OCI-LY7 (cell line): ENCODE data around the gene GGTA1. TPM values are rescaled to one million over a fixed set of nuclear protein-coding genes. Genes with fewer than 3 reads are reported as not detected.

Experiments
- BruUV-seq: library from RNA; stranded (reverse); fragments of 400-500 nt; replicated peaks from 2 replicates; lab custom pipeline; 2021; lab: Mats Ljungman, UMichigan
- CTCF ChIA-PET: fragments of 300-600 bp; sonication (Branson Sonifier 250); formaldehyde crosslinking; loops from one replicate; lab custom pipeline; 2022; ENCODE audit warnings: antibody characterized with exemption; ENCODE audit not compliant: unreplicated experiment; lab: Charles Lee
- POLR2A ChIA-PET: fragments of 300-600 bp; sonication (Branson Sonifier 250); formaldehyde crosslinking; loops from one replicate; lab custom pipeline; 2022; ENCODE audit warnings: antibody characterized with exemption; lab: Charles Lee
- DNase-seq: peaks from one replicate; pipeline ENCODE4 v3.0.0-alpha.2; 2015; ENCODE audit warnings: low spot score
- H2AFZ ChIP-seq: fragments of 200-600 bp; sonication (generic), shearing (Covaris generic); 2 replicates; pipeline ENCODE4 v1.6.1; 2014; ENCODE audit warnings: mild to moderate bottlenecking, antibody characterized with exemption, low read length, moderate library complexity
- H3K27ac ChIP-seq: fragments of 200-600 bp; sonication (generic); 2 replicates; pipeline ENCODE4 v1.5.1; 2014; ENCODE audit warnings: mixed run types, low read depth, mild to moderate bottlenecking, moderate library complexity, low read length, inconsistent platforms; ENCODE audit not compliant: poor library complexity, severe bottlenecking
- H3K36me3 ChIP-seq: fragments of 200-600 bp; sonication (generic); 2 replicates; pipeline ENCODE4 v1.6.1; 2014; ENCODE audit warnings: mild to moderate bottlenecking, antibody characterized with exemption, low read length, moderate library complexity, mixed read lengths; ENCODE audit not compliant: insufficient read depth
- H3K4me1 ChIP-seq: fragments of 200-600 bp; sonication (generic); 2 replicates; pipeline ENCODE4 v1.5.1; 2014; ENCODE audit warnings: mild to moderate bottlenecking, low read length; ENCODE audit not compliant: insufficient read depth, poor library complexity, severe bottlenecking
- H3K4me2 ChIP-seq: fragments of 200-600 bp; sonication (generic); 2 replicates; pipeline ENCODE4 v1.6.1; 2014; ENCODE audit warnings: mild to moderate bottlenecking, low read length
- H3K4me3 ChIP-seq: fragments of 200-600 bp; sonication (generic); 2 replicates; pipeline ENCODE4 v1.5.1; 2014; ENCODE audit warnings: mild to moderate bottlenecking, low read depth, low read length; ENCODE audit not compliant: poor library complexity, severe bottlenecking
- H3K79me2 ChIP-seq: fragments of 200-600 bp; sonication (generic); 2 replicates; pipeline ENCODE4 v1.6.1; 2016; ENCODE audit warnings: low read depth, mild to moderate bottlenecking, low read length, moderate library complexity, mixed read lengths; ENCODE audit not compliant: insufficient read depth
- H3K9me2 ChIP-seq: fragments of 200-600 bp; sonication (generic); 2 replicates; pipeline ENCODE4 v1.6.1; 2016; ENCODE audit warnings: mild to moderate bottlenecking, low read length, mixed read lengths; ENCODE audit not compliant: insufficient read depth
- H3K9me3 ChIP-seq: fragments of 200-600 bp; sonication (generic); 2 replicates; pipeline ENCODE4 v1.6.1; 2014; ENCODE audit warnings: mild to moderate bottlenecking, mixed run types, low read length, mixed read lengths
- H4K20me1 ChIP-seq: fragments of 200-600 bp; sonication (generic); 2 replicates; pipeline ENCODE4 v1.6.1; 2014; ENCODE audit warnings: mild to moderate bottlenecking, antibody characterized with exemption, low read length, moderate library complexity, mixed read lengths; ENCODE audit not compliant: insufficient read depth
- EZH2phosphoT487 ChIP-seq: fragments of 200-600 bp; sonication (generic); IDR thresholded peaks from 2 replicates; pipeline ENCODE4 v1.6.1; 2018; ENCODE audit warnings: low read depth, borderline replicate concordance, mild to moderate bottlenecking, mixed run types, antibody characterized with exemption, low read length, moderate library complexity, mixed read lengths
- intact Hi-C: fragments of 100-400 bp; cut with micrococcal nuclease; formaldehyde crosslinking; loops from one replicate; pipeline ENCODE4 v1.10.0; 2022; ENCODE audit not compliant: unreplicated experiment
- total RNA-seq, 2 experiments: library from RNA; depleted of rRNA in 1 of 2; stranded (reverse); fragments of >200 nt in 1 of 2; shearing (Covaris generic) in 1 of 2; gene quantifications; 2 replicates each; pipeline ENCODE4 v1.2.3, GENCODE V29; 2014 to 2022
- TF ChIP-seq, protein P1 (sequence below): fragments of 200-600 bp; sonication (generic); conservative IDR thresholded peaks from 2 replicates; pipeline ENCODE4 v1.5.1; 2014; ENCODE audit warnings: mild to moderate bottlenecking, antibody characterized with exemption, low read length, moderate library complexity, mixed read lengths

GGTA1 gene
- total RNA-seq, 2 experiments from 2014 or later = not detected

DNA sequence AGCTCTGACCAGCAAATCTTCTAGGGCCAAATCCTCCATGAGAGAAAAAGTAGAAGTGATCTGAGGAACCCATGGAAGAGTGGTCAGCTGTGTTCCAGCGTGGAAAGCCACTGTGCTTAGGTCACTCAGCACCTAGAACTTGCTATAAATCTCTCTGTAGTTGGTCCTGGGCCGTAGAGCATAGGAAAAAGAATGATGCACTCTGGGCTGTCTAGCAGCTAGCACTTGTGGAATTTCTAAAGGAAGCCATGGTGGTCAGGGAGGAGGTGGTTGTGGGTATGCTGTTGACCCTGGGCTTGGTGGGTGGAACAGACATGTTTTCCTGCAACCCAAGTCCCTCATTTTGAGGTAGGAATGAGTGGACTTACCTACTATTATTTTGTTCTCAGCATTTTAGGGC is 48.1 kb downstream of the GGTA1 start:
- Histone ChIP-seq H3K36me3 (no peaks in the 10 kb centered on the region), H3K4me2 (no peak overlapping the region), H3K4me1 (no peaks in the 10 kb centered on the region), H3K27ac (no peak overlapping the region), H3K4me3 (no peak overlapping the region), H3K9me3 (no peaks in the 10 kb centered on the region), H4K20me1 (no peaks in the 10 kb centered on the region), H3K79me2 (no peaks in the 10 kb centered on the region), H3K9me2 (no peaks in the 10 kb centered on the region), H2AFZ (no peak overlapping the region)
- intact Hi-C loops = no loop called here
- CTCF ChIA-PET = no interaction called here
- BruUV-seq = no TSS peak
- no peak for DNase-seq
- POLR2A ChIA-PET = interaction anchor here (0.6 kb wide), 2 partner anchors 63 to 1388 kb away, joined by 3 to 4 read pairs; no protein-coding TSS in a partner anchor
- no peak for TF ChIP-seq EZH2phosphoT487
- TF ChIP-seq, protein P1, sequence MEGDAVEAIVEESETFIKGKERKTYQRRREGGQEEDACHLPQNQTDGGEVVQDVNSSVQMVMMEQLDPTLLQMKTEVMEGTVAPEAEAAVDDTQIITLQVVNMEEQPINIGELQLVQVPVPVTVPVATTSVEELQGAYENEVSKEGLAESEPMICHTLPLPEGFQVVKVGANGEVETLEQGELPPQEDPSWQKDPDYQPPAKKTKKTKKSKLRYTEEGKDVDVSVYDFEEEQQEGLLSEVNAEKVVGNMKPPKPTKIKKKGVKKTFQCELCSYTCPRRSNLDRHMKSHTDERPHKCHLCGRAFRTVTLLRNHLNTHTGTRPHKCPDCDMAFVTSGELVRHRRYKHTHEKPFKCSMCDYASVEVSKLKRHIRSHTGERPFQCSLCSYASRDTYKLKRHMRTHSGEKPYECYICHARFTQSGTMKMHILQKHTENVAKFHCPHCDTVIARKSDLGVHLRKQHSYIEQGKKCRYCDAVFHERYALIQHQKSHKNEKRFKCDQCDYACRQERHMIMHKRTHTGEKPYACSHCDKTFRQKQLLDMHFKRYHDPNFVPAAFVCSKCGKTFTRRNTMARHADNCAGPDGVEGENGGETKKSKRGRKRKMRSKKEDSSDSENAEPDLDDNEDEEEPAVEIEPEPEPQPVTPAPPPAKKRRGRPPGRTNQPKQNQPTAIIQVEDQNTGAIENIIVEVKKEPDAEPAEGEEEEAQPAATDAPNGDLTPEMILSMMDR = no peak

DNA sequence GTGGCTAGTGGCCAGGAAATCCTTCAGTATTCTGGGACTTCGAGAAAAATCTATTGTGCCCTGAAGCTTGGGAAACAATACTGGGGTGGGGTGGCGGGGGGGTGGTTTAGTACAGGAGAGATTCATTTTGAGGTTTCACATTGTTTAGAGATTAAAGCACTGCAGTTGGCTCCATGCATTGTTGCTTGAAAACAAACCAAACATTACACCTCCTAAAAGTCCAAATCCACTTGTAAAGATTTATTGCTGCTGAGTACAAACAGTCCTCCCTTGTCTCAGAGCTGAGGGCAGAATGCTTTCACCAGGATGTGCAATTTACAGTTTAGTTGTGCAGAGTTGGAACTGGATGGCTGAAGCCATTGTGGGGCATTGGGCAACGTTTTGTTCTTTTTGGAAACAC is 49.4 kb downstream of the GGTA1 start:
- H3K4me3 ChIP-seq = no peak overlapping the region
- no peak overlapping the region for H2AFZ ChIP-seq
- H3K36me3 ChIP-seq = no peaks in the 10 kb centered on the region
- no peak for DNase-seq
- H3K9me2 ChIP-seq = no peaks in the 10 kb centered on the region
- H3K4me1 ChIP-seq = no peaks in the 10 kb centered on the region
- H3K9me3 ChIP-seq = no peaks in the 10 kb centered on the region
- no peak overlapping the region for H3K27ac ChIP-seq
- ChIA-PET POLR2A (interaction anchor here (0.6 kb wide), 2 partner anchors 26 to 630 kb away, joined by 3 read pairs; no protein-coding TSS in a partner anchor), CTCF (no interaction called here)
- no peak for TF ChIP-seq EZH2phosphoT487
- TF ChIP-seq, protein P1 = no peak
- intact Hi-C loops = no loop called here
- H3K4me2 ChIP-seq = no peak overlapping the region
- no TSS peak for BruUV-seq
- H3K79me2 ChIP-seq = no peaks in the 10 kb centered on the region
- no peaks in the 10 kb centered on the region for H4K20me1 ChIP-seq

DNA sequence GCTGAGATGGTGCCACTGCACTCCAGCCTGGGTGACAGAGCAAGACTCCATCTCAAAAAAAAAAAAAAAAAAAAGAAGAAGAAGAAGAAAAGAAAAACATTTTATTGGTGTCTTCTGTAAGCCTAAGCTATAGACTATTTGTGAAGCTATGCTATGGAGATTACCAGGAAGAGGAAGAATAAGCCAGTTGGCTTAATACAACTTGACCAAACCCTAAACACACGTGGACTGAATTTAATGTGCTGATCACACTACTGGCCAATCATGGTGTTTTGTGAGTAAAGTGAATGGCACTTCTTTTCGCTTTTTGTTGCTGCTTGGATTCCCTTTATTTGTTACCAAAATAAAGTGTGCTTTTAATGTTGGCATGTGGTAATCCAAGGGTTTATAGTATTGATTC is 49.9 kb downstream of the GGTA1 start:
- CTCF ChIA-PET = no interaction called here
- Histone ChIP-seq H3K4me1 (no peaks in the 10 kb centered on the region), H4K20me1 (no peaks in the 10 kb centered on the region), H3K27ac (no peak overlapping the region), H3K9me3 (no peaks in the 10 kb centered on the region), H3K9me2 (no peaks in the 10 kb centered on the region), H2AFZ (no peak overlapping the region), H3K4me2 (no peak overlapping the region), H3K4me3 (no peak overlapping the region), H3K36me3 (no peaks in the 10 kb centered on the region), H3K79me2 (no peaks in the 10 kb centered on the region)
- intact Hi-C loops = no loop called here
- POLR2A ChIA-PET = interaction anchor here (0.6 kb wide), 2 partner anchors 26 to 631 kb away, joined by 3 read pairs; no protein-coding TSS in a partner anchor
- DNase-seq = no peak
- no TSS peak for BruUV-seq
- no peak for TF ChIP-seq EZH2phosphoT487
- TF ChIP-seq, protein P1 = no peak
